SH-SY5Y (cell line): ENCODE measurements around the gene FSTL4.

Experiments used
- GATA2 ChIP-seq: IDR thresholded peaks from 2 replicates; pipeline ENCODE4 v1.6.1; 2011; ENCODE audit warnings: mild to moderate bottlenecking, low read depth, low read length
- GATA3 ChIP-seq: IDR thresholded peaks from 2 replicates; pipeline ENCODE4 v1.6.1; 2011; ENCODE audit warnings: low read depth, mild to moderate bottlenecking, low read length, moderate library complexity

DNA sequence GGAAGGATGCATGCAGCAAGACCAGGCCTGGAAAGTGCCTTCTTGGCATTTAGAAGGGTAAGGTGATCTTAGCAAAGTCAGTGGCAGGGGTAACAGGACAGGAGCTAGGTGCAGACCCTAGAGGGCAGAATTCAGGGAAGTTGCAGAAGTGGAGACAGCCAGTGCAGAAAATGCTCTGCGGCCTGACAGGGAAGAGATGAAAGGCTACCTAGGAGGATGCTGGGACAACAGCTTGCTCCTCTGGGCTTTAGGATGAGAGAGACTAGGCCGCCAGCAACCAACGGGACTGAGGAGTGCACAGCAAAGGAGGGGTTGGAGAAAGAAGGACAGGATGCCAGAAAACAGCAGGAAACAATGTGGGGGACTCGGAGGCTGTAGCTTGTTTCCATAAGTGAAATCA lies 219.9 kb downstream of the FSTL4 start:
- TF ChIP-seq GATA3, result no peak
- TF ChIP-seq GATA2, result no peak
